GM19193 (cell line): ENCODE data around the gene CIDEC.

Experiments
- POLR2A ChIP-seq: IDR thresholded peaks from 4 replicates; pipeline ENCODE4 v1.6.1; 2011; ENCODE audit not compliant: insufficient read depth, insufficient read length; ENCODE audit errors: extremely low read depth

Gene CIDEC

GRCh38 chr3:9909221-9910013 is 29.4 kb upstream of the CIDEC start:
- no peak for TF ChIP-seq POLR2A

- TF ChIP-seq POLR2A: no peak
Observed at GRCh38 chr3:9908286-9908685, 28.2 kb upstream of the CIDEC start.

GRCh38 chr3:9906480-9906879 is 26.4 kb upstream of the CIDEC start:
- no peak for TF ChIP-seq POLR2A

GRCh38 chr3:9903904-9904303 is 23.9 kb upstream of the CIDEC start:
- no peak for TF ChIP-seq POLR2A

GRCh38 chr3:9903238-9903624 is 23.2 kb upstream of the CIDEC start:
- no peak for TF ChIP-seq POLR2A

- no peak for TF ChIP-seq POLR2A
Observed at GRCh38 chr3:9902372-9903237, 22.6 kb upstream of the CIDEC start, which contains the start of gene IL17RE. Gene IL17RE (plus strand): TSS chr3:9902848. CDS start chr3:9902933, 85 bp downstream.

- no peak for TF ChIP-seq POLR2A
Observed at GRCh38 chr3:9901967-9902366, 21.9 kb upstream of the CIDEC start.

GRCh38 chr3:9899289-9899791 is 19.3 kb upstream of the CIDEC start:
- TF ChIP-seq POLR2A: no peak

- TF ChIP-seq POLR2A: no peak
Observed at GRCh38 chr3:9898467-9899241, 18.6 kb upstream of the CIDEC start.

- no peak for TF ChIP-seq POLR2A
Observed at GRCh38 chr3:9897408-9898372, 17.6 kb upstream of the CIDEC start.

- no peak for TF ChIP-seq POLR2A
Observed at GRCh38 chr3:9893739-9894138, 13.7 kb upstream of the CIDEC start.

GRCh38 chr3:9891072-9891622 is 11.1 kb upstream of the CIDEC start:
- no peak for TF ChIP-seq POLR2A

- peak; percentile 94 for TF ChIP-seq POLR2A
Observed at GRCh38 chr3:9890249-9891071, 10.4 kb upstream of the CIDEC start, which contains the start of gene JAGN1. Gene JAGN1 (plus strand): TSS chr3:9890610. CDS start chr3:9890723, 113 bp downstream.

- TF ChIP-seq POLR2A: no peak
Observed at GRCh38 chr3:9889405-9889804, 9.4 kb upstream of the CIDEC start.
